Lung (tissue), 13 donors: ENCODE data around the gene ECM1. TPM values are rescaled to one million over a fixed set of nuclear protein-coding genes. Genes with fewer than 3 reads are reported as not detected.

Experiments
- ATAC-seq: fragments of 200-7000 bp; cut with Tn5 transposase; one replicate; pipeline ENCODE4 v1.9.1; 2020; ENCODE audit warnings: moderate number of reproducible peaks; ENCODE audit not compliant: insufficient read depth, low FRiP score
- DNase-seq, 3 donors: peaks; one replicate each; pipeline ENCODE4 v3.0.0-alpha.2; 2013 to 2017
- H3K27ac ChIP-seq, 2 donors: one replicate each; pipeline ENCODE4 v1.5.1; 2013; ENCODE audit warnings: mild to moderate bottlenecking in 2 of 2, moderate library complexity in 2 of 2, control low read depth in 1 of 2, inconsistent platforms in 1 of 2, low read depth in 1 of 2, low read length in 1 of 2
- H3K27me3 ChIP-seq, 3 donors: one replicate each; pipeline ENCODE4 v1.5.1; 2013; ENCODE audit warnings: low read length in 2 of 3; ENCODE audit not compliant: control insufficient read depth in 3 of 3, insufficient read depth in 3 of 3
- H3K36me3 ChIP-seq, 4 donors: one replicate each; pipeline ENCODE4 v1.5.1; 2013; ENCODE audit warnings: low read length in 4 of 4, mild to moderate bottlenecking in 1 of 4, moderate library complexity in 1 of 4; ENCODE audit not compliant: control insufficient read depth in 4 of 4, insufficient read depth in 4 of 4
- H3K4me1 ChIP-seq, 5 donors: one replicate each; pipeline ENCODE4 v1.5.1; 2013; ENCODE audit warnings: low read length in 5 of 5, mild to moderate bottlenecking in 2 of 5, moderate library complexity in 1 of 5; ENCODE audit not compliant: control insufficient read depth in 5 of 5, insufficient read depth in 5 of 5
- H3K4me3 ChIP-seq: one replicate; pipeline ENCODE4 v1.5.1; 2013; ENCODE audit warnings: mild to moderate bottlenecking, control low read depth, moderate library complexity
- H3K9ac ChIP-seq, 2 donors: one replicate each; pipeline ENCODE4 v1.5.1; 2013; ENCODE audit warnings: low read length in 2 of 2, control low read depth in 1 of 2; ENCODE audit not compliant: insufficient read depth in 1 of 2
- H3K9me3 ChIP-seq, 4 donors: one replicate each; pipeline ENCODE4 v1.5.1; 2013; ENCODE audit warnings: low read length in 3 of 4, mild to moderate bottlenecking in 1 of 4, moderate library complexity in 1 of 4; ENCODE audit not compliant: control insufficient read depth in 4 of 4, insufficient read depth in 3 of 4
- CTCF ChIP-seq: IDR thresholded peaks from 2 replicates; pipeline ENCODE4 v1.5.1; 2012; ENCODE audit warnings: mild to moderate bottlenecking; ENCODE audit errors: control extremely low read depth, extremely low read depth
- WGBS, 2 donors: extraction: QIAGEN DNeasy Blood & Tissue Kit; methylation state at CpG; one replicate each; pipeline ENCODE4 v1.1.7; 2013; 5-methylcytosine and 5-hydroxymethylcytosine counted together
- polyA plus RNA-seq, 2 donors: library from polyadenylated mRNA; stranded (reverse); fragments of 200-250 nt; gene quantifications; one replicate each; pipeline ENCODE4 v1.2.1, GENCODE V29; 2013
- small RNA-seq: library from RNA; depleted of rRNA; stranded (forward); fragments of <200 nt; gene quantifications from one replicate; pipeline ENCODE3, GENCODE V24; 2014; ENCODE audit warnings: low replicate concordance
- total RNA-seq, 2 donors: library from RNA; depleted of rRNA in 1 of 2; stranded (reverse); fragments of >200 nt in 1 of 2; gene quantifications; one replicate each; pipeline ENCODE4 v1.2.1, GENCODE V29; 2014 to 2021
- donor health status: control.
- donor health status: control.
- donor health status: Bipolar disorder and iron deficiency.
- donor health status: healthy.
- donor health status: DM: yes; HTN: yes; CAD: no.

The ECM1 gene
- total and polyA plus RNA-seq, 4 donors, result 1.2 to 20.0 (median 10.7) TPM

GRCh38 chr1:150561254-150561973, 53.5 kb downstream of the ECM1 start:
- WGBS, 2 donors, result 0 to 1% methylated on average over 32 of the region's 32 CpGs
- H3K27me3 ChIP-seq, result no peaks in the 10 kb centered on the region
- peak overlapping the region; percentile 47 for H3K4me3 ChIP-seq
- TF ChIP-seq CTCF, result no peak
- no peaks in the 10 kb centered on the region for H3K9me3 ChIP-seq
- peak; percentile 97 to 98 (median 98) for DNase-seq
- H3K9ac ChIP-seq, result peak overlapping the region; percentile 92 to 98
- peak overlapping the region; percentile 96 to 99 for H3K27ac ChIP-seq
- peaks cover 19 to 43% (median 28%) of the 10 kb centered on the region in 5 donors for H3K4me1 ChIP-seq
- peaks cover 0 to 15% (median 2%) of the 10 kb centered on the region in 4 donors for H3K36me3 ChIP-seq
- peak; percentile 82 for ATAC-seq

DNA sequence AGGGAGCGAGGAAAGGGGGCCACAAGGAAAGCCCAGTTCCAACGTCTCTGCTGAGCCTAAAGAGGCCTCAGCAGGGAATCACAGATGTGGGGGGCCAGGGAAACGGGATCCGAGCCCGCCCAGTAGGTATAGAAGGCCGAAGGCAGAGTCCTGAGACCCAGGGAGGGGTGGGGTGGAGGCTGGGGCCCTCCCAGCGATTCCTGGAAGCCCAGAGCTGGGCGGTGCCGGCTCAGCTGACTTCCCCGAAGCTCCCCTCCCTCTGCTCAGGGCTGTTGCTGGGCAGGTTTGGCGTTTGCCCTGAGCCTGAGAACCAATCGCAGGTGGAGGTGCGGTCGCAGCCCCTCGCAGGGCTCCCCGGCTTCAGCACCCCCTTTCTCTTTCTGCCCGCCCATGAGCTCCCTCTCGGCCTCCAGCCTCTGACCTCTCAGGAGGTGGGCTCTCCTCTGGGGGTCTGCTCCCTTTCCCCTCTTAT, 54.1 kb downstream of the ECM1 start:
- no peaks in the 10 kb centered on the region for H3K27me3 ChIP-seq
- DNase-seq (peak; percentile 93 to 96 (median 94)), ATAC-seq (peak; percentile 80)
- WGBS, 2 donors, result 0 to 1% methylated on average over 17 to 18 of the region's 18 CpGs
- peaks cover 0 to 13% (median 2%) of the 10 kb centered on the region in 4 donors for H3K36me3 ChIP-seq
- H3K27ac ChIP-seq, result peak overlapping the region; percentile 96 to 99
- peak overlapping the region; percentile 40 for H3K4me3 ChIP-seq
- no peaks in the 10 kb centered on the region for H3K9me3 ChIP-seq
- peaks cover 19 to 49% (median 33%) of the 10 kb centered on the region in 5 donors for H3K4me1 ChIP-seq
- no peak for TF ChIP-seq CTCF
- H3K9ac ChIP-seq, result peak overlapping the region; percentile 92 to 98

DNA sequence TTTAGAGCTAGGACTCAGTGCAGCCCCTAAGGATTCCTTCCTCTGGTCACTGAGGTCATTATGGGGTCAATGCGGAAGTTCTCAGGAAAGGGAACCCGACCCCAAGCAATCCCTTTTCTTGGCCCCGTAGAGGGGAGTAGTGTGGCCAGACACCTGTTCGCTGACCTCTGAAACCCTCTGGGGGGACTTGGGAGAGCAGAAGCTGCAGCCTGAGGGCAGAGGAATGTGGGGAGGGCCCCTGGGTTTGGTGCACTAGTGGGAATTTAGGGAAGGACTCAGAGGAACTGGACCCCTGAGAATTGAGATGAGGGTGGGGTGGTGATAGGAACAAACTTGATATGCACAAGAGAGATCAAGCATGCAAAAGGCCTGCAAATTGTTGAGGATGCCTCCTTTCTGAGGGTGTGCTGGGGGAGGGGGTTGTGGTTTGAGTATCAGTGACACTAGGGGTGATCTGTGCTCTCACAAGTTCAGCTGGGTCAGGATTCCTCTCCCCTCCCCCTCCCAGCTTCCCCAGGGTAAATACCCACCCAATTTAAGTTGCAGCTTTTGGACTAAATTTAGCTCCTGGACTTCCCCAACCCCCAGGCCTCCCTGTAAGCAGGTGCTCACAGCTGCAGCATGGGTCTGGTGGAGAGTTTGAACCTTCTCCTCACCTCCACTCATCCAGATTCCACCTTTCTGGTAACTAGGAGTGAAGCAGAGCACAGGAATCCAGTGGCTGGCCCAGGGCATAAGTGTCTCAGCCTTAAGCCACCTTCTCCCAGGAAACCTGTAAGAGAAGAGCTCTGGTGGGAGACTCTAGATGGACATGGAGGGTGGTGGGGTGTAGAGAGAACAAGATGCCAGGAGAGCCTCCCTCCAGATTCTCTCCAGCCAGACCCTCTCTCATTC, 54.8 kb downstream of the ECM1 start:
- Histone ChIP-seq H3K27ac (peak overlapping the region; percentile 96 to 99), H3K36me3 (peaks cover 0 to 7% (median 2%) of the 10 kb centered on the region in 4 donors), H3K27me3 (no peaks in the 10 kb centered on the region), H3K9ac (peak overlapping the region; percentile 92 to 98), H3K4me3 (no peak overlapping the region), H3K9me3 (no peaks in the 10 kb centered on the region), H3K4me1 (peaks cover 25 to 56% (median 40%) of the 10 kb centered on the region in 5 donors)
- ATAC-seq (no peak), DNase-seq (peak in 1 of 3 donors; percentile 25)
- WGBS, 2 donors, result 3 to 10% methylated on average over 4 of the region's 4 CpGs
- TF ChIP-seq CTCF, result no peak

Small RNA genes lying within 50 kb of the gene (small RNA-seq; reads per million reads assigned to genes)
- not detected for gene MIR4257

Other genes starting within 250 kb of the ECM1 start
- 100 to 1,000 TPM in 1 of 2 donors, 10 to 100 TPM in 1; 95.0 to 142 TPM for gene APH1A, start 239.1 kb upstream of the ECM1 start, total RNA-seq
- 100 to 1,000 TPM; 128 to 164 TPM for gene APH1A, start 239.1 kb upstream of the ECM1 start, polyA plus RNA-seq
- 10 to 100 TPM in 1 of 2 donors, 1 to 10 TPM in 1; 7.0 to 39.6 TPM for gene C1orf54, start 235.3 kb upstream of the ECM1 start, total RNA-seq
- 10 to 100 TPM in 1 of 2 donors, 1 to 10 TPM in 1; 9.7 to 21.3 TPM for gene C1orf54, start 235.3 kb upstream of the ECM1 start, polyA plus RNA-seq
- 1 to 10 TPM; 1.3 to 6.5 TPM for gene CIART, start 225.6 kb upstream of the ECM1 start, total RNA-seq
- gene CIART, start 225.6 kb upstream of the ECM1 start, polyA plus RNA-seq, result 1 to 10 TPM; 3.4 to 8.0 TPM
- 10 to 100 TPM; 31.4 to 53.1 TPM for gene MRPS21, start 214.2 kb upstream of the ECM1 start, total RNA-seq
- gene MRPS21, start 214.2 kb upstream of the ECM1 start, polyA plus RNA-seq, result 100 to 1,000 TPM in 1 of 2 donors, 10 to 100 TPM in 1; 48.5 to 169 TPM
- gene PRPF3, start 186.6 kb upstream of the ECM1 start, total RNA-seq, result 10 to 100 TPM; 52.8 to 89.6 TPM
- gene PRPF3, start 186.6 kb upstream of the ECM1 start, polyA plus RNA-seq, result 10 to 100 TPM; 33.2 to 36.8 TPM
- gene RPRD2, start 144.0 kb upstream of the ECM1 start, total RNA-seq, result 10 to 100 TPM; 22.2 to 27.8 TPM
- gene RPRD2, start 144.0 kb upstream of the ECM1 start, polyA plus RNA-seq, result 1 to 10 TPM; 7.1 to 7.2 TPM
- gene TARS2, start 20.7 kb upstream of the ECM1 start, total RNA-seq, result 10 to 100 TPM; 15.2 to 20.5 TPM
- gene TARS2, start 20.7 kb upstream of the ECM1 start, polyA plus RNA-seq, result 10 to 100 TPM; 14.3 to 14.5 TPM
- gene FALEC, start 7.6 kb downstream of the ECM1 start, total RNA-seq, result not detected
- gene FALEC, start 7.6 kb downstream of the ECM1 start, polyA plus RNA-seq, result under 1 TPM in 1 of 2 donors, not detected in 1; 0.09 TPM
- gene ADAMTSL4, start 41.3 kb downstream of the ECM1 start, total RNA-seq, result 100 to 1,000 TPM in 1 of 2 donors, 10 to 100 TPM in 1; 23.2 to 104 TPM
- 10 to 100 TPM; 36.4 to 59.5 TPM for gene ADAMTSL4, start 41.3 kb downstream of the ECM1 start, polyA plus RNA-seq
- gene MCL1, start 71.5 kb downstream of the ECM1 start, total RNA-seq, result 100 to 1,000 TPM; 293 to 336 TPM
- gene MCL1, start 71.5 kb downstream of the ECM1 start, polyA plus RNA-seq, result 100 to 1,000 TPM; 109 to 307 TPM
- 100 to 1,000 TPM; 133 to 245 TPM for gene ENSA, start 121.5 kb downstream of the ECM1 start, total RNA-seq
- gene ENSA, start 121.5 kb downstream of the ECM1 start, polyA plus RNA-seq, result 100 to 1,000 TPM; 133 to 184 TPM
- gene GOLPH3L, start 189.0 kb downstream of the ECM1 start, total RNA-seq, result 10 to 100 TPM; 26.1 to 37.2 TPM
- 10 to 100 TPM; 13.8 to 14.4 TPM for gene GOLPH3L, start 189.0 kb downstream of the ECM1 start, polyA plus RNA-seq
- gene HORMAD1, start 212.8 kb downstream of the ECM1 start, total RNA-seq, result 1 to 10 TPM in 1 of 2 donors, under 1 TPM in 1; 0.77 to 1.2 TPM
- gene HORMAD1, start 212.8 kb downstream of the ECM1 start, polyA plus RNA-seq, result under 1 TPM; 0.17 to 0.26 TPM